Retinal pigment epithelial cell (primary cell): Measurements from ENCODE around the gene FAM89A.
"Not testable (repeated sequence)": the region's sequence is repeated elsewhere in the genome, so short reads cannot be mapped to it uniquely, and the experiment has no call there.

Experiments used
- DNase-seq: peaks from one replicate; pipeline ENCODE4 v3.0.0-alpha.2; 2010; ENCODE audit warnings: low read depth
- H3K4me3 ChIP-seq: 2 replicates; pipeline ENCODE4 v1.5.1; 2011; ENCODE audit warnings: mild to moderate bottlenecking, low read length, control low read depth, moderate library complexity
- TF ChIP-seq, protein P1 (sequence below): conservative IDR thresholded peaks from 2 replicates; pipeline ENCODE4 v1.5.1; 2011; ENCODE audit warnings: low read depth, low read length, control low read depth, inconsistent platforms

The FAM89A gene

DNA sequence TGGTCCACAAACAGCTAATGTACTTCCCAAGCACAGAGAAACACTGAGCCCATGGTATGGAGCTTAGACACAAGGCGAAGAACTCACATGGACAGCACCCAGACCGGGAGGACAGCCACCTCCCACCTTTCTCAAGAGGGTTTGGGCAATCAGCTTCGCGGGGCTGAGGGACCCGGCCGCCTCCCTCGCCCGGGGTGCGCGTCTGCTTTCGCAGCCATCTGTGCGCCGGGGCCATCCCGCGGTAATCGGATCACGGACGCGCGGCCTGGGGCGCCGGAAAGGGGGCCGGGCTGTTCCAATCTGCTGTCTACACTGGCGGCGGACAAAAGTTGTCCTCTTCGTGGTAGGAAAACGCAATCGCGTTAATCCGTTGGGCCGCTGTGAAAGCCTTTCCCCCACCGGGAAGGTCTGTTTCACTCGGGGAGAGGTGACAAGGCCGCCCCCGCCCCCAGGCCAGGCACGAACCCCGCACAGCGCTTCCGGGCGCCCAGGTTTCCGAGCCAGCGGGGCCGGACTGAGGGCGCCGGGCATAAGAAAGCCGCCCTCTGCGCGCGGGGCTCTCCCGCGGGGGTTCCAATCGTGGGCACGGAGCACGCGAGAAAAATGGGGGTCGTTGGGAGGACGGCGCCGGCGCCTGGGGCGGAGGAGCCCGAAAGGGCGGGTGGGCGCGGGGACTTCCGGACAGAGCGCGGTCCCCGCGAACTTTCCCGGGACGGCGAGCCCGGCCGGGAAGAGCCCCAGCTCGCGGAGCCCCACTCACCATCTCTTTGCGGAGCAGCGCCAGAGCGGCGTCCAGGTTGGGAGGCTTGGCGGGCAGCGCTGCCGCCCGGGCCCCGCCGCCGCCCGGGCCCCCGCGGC, 664 bp downstream of the FAM89A start:
- no peak for DNase-seq
- TF ChIP-seq, protein P1, sequence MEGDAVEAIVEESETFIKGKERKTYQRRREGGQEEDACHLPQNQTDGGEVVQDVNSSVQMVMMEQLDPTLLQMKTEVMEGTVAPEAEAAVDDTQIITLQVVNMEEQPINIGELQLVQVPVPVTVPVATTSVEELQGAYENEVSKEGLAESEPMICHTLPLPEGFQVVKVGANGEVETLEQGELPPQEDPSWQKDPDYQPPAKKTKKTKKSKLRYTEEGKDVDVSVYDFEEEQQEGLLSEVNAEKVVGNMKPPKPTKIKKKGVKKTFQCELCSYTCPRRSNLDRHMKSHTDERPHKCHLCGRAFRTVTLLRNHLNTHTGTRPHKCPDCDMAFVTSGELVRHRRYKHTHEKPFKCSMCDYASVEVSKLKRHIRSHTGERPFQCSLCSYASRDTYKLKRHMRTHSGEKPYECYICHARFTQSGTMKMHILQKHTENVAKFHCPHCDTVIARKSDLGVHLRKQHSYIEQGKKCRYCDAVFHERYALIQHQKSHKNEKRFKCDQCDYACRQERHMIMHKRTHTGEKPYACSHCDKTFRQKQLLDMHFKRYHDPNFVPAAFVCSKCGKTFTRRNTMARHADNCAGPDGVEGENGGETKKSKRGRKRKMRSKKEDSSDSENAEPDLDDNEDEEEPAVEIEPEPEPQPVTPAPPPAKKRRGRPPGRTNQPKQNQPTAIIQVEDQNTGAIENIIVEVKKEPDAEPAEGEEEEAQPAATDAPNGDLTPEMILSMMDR = no peak
- H3K4me3 ChIP-seq = peak overlapping the region; percentile 52

DNA sequence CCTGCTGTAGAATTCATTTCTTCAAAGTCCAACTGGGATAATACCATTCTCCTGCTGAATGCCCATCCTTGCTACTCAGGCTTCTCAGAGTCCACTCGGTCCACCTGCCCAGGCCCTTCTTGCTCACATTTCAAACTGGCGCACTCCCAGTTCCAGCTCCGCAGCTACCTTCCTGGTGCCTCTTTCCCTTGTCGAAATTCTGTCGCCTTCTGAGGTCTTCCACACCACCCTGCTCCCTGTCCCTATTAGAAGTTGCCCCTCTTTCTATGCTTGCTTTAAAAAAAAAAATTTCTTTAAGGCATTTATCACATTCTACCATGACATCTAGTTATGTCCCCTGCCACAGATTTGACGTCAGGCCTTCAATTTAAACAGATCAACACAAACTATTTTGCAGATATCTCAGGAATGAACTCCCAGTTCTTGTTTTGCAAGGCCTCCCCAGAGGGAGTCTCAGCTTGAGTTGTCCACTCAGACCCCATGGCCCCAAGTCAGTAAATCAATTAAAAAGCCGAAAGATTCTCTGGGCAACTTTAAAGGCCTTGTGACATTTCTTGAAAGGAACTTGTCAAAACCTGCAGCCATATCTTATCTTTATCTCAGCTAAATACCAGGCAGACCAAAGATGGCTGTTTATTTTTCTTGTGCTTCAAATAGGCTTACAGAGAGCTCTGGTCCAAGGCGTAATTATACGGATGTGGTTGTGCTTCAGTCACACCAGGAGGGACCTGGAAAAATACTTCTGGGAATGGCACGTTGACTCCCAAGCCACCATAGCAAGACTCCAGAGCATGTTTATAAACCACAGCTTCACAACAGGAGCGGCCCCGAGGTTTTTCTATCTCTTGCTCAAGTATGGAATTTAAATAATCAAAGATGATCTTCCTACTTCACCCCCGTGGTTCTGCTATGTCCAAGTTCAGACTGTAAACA, 2.2 kb downstream of the FAM89A start:
- H3K4me3 ChIP-seq = no peak overlapping the region
- TF ChIP-seq, protein P1 = no peak
- DNase-seq = no peak

DNA sequence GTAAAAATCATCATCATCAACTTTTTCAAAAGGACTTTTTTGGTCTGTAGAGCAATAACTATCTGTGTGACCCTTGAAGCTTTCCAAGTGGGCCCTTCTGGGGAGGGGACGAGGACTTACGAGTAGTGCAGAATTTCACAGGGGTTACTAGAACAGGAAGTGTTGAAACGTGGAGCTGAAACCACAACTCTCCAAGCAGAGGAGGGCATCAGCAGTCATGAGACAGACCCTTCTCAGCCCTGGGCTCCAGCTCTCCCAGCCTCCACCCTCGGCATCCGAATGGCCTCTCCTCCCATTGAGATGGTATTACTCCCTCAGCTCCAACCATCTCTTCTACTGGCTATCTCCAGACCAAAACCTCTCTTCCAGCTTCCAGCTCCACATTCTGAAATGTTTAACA, 3.6 kb downstream of the FAM89A start:
- DNase-seq = no peak
- TF ChIP-seq, protein P1 = no peak

DNA sequence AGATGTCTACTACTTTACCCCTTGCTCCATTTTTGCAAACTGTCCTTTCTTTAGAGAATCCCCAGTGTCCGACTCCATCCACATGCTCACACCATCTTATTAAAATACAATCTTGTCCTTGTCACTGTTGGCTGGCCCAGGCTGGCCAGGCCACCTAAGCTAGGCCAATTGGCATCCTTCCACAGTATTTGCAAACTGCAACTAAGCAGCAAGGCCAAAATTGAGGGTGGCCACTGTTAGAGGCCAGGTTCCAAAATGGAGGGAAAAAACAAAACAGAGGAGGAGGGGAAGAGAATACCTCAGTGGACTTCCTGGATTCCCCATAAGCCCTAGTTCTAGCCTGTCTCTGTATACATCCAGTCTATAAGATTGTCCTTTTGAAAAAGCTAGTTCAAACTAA, 4.3 kb downstream of the FAM89A start:
- TF ChIP-seq, protein P1 = no peak
- no peak for DNase-seq
- no peak overlapping the region for H3K4me3 ChIP-seq

More for the DNA sequence above, 3.6 kb downstream of the FAM89A start:
- H3K4me3 ChIP-seq = no peak overlapping the region

DNA sequence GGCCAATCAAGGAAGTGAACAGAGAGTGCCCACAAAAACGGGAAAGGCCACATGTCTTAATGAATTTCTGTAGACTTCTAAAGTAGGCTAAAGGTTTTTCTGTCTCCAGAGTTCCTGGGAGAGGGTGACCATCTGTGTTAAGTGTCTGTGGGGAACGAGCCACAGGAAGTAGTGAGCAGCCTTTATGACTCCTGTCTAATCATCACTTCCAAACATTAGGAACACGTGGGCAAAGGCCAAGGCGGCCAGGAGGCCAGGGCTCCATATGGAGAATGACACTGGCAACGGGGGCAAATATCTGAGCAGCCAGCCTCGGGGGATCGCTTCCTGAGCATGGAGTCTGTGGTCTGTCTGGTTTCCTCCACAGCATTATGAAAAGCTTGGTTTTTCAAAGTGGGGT, 7.1 kb downstream of the FAM89A start:
- TF ChIP-seq, protein P1 = no peak
- no peak overlapping the region for H3K4me3 ChIP-seq
- no peak for DNase-seq

DNA sequence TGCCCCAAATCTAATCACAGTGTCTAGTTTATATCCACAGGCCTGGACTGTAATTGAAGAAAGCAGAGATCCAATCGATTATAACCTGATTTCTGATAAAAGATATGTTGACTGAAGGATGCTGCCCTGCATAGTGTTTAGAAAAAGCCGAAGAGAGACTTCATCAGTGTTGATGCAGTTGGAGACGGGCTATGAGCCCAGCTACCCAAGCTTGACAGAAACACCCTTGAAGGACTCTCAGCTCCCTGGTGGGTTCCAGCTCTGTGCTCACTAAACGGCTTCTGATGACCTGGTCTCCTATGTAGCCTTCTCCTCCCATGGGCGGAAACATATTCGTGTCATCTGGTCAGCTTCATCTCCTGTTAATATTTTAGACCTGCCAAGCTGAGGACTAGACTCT, 10.2 kb downstream of the FAM89A start:
- H3K4me3 ChIP-seq = no peak overlapping the region
- TF ChIP-seq, protein P1 = no peak
- no peak for DNase-seq

DNA sequence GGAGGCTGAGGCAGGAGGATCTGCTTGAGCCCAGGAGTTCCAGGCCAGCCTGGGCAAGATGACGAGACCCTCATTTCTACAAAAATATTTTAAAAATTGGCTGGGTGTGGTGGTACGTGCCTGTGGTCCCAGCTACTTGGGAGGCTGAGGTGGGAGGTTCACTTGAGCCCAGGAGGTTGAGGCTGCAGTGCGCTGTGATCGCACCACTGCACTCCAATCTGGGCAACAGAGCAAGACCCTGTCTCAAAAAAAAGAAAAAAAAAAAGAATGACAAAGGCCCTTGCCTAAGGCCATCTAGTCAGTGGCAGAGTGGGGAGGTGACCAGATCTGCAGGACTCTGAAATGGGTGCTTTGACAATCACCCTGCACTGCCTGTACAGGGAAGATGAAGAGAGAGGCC, 10.8 kb downstream of the FAM89A start:
- not testable (repeated sequence) for H3K4me3 ChIP-seq

More for the DNA sequence above, 10.8 kb downstream of the FAM89A start:
- not testable (repeated sequence) for DNase-seq
